HepG2 (cell line): ENCODE measurements around the gene MRPL28. TPM values are rescaled to one million over a fixed set of nuclear protein-coding genes. Genes with fewer than 3 reads are reported as not detected.

Source experiments
- AGO1 ChIP-seq: fragments of 200-400 bp; formaldehyde crosslinking; IDR thresholded peaks from 2 replicates; pipeline ENCODE4 v1.6.1; 2017; ENCODE audit warnings: mild to moderate bottlenecking, low read depth, low read length, moderate library complexity; ENCODE audit not compliant: poor library complexity, severe bottlenecking
- ARNTL ChIP-seq: sonication (generic); formaldehyde crosslinking; IDR thresholded peaks from 2 replicates; pipeline ENCODE4 v1.4.0; 2020; ENCODE audit warnings: mild to moderate bottlenecking, missing genetic modification reagents
- FOXP4 ChIP-seq: sonication (generic); formaldehyde crosslinking; IDR thresholded peaks from 2 replicates; pipeline ENCODE4 v1.4.0; 2020; ENCODE audit warnings: missing genetic modification reagents
- MYPOP ChIP-seq: sonication (generic); formaldehyde crosslinking; IDR thresholded peaks from 2 replicates; pipeline ENCODE4 v1.8.1; 2023; ENCODE audit warnings: mild to moderate bottlenecking, moderate library complexity, missing genetic modification reagents
- RARG ChIP-seq: sonication (generic); formaldehyde crosslinking; IDR thresholded peaks from 2 replicates; pipeline ENCODE4 v1.4.0; 2020; ENCODE audit warnings: low read depth, mild to moderate bottlenecking, missing genetic modification reagents
- RBFOX2 ChIP-seq: fragments of 200-400 bp; formaldehyde crosslinking; IDR thresholded peaks from 2 replicates; pipeline ENCODE4 v1.6.1; 2017; ENCODE audit warnings: low read depth, mild to moderate bottlenecking, low read length
- SNAI1 ChIP-seq: sonication (generic); formaldehyde crosslinking; IDR thresholded peaks from 2 replicates; pipeline ENCODE4 v1.5.0; 2020; ENCODE audit warnings: mild to moderate bottlenecking, missing genetic modification reagents, borderline replicate concordance
- ZBTB20 ChIP-seq: sonication (generic); formaldehyde crosslinking; IDR thresholded peaks from 2 replicates; pipeline ENCODE4 v1.8.1; 2023; ENCODE audit warnings: missing genetic modification reagents, low read depth, mild to moderate bottlenecking, borderline replicate concordance
- ZNF10 ChIP-seq: sonication (generic); formaldehyde crosslinking; IDR thresholded peaks from 2 replicates; pipeline ENCODE4 v1.4.0; 2020; ENCODE audit warnings: mild to moderate bottlenecking, low read depth, missing genetic modification reagents, borderline replicate concordance
- ZNF281 ChIP-seq: sonication (generic); formaldehyde crosslinking; IDR thresholded peaks from 2 replicates; pipeline ENCODE4 v1.4.0; 2020; ENCODE audit warnings: missing genetic modification reagents, borderline replicate concordance
- polyA plus RNA-seq, 8 experiments: library from polyadenylated mRNA; depleted of rRNA in 3 of 8; stranded (reverse) in 7 of 8; unstranded in 1 of 8; fragments of >200 nt; fragmentation: Illumina TruSeq in 4 of 8; extraction: Trizol in 4 of 8; gene quantifications; 2 replicates each; pipeline versions ENCODE4 v1.2.1 to v1.2.3, GENCODE V29; 2011 to 2016; ENCODE audit warnings: low read depth in 4 of 8, missing spikeins in 1 of 8, mixed read lengths in 1 of 8; ENCODE audit not compliant: insufficient read depth in 1 of 8
- total RNA-seq, 5 experiments: library from RNA; depleted of rRNA; stranded (reverse); fragments of >200 nt; fragmentation: Illumina TruSeq; extraction: Trizol; gene quantifications; 2 replicates each; pipeline ENCODE4 v1.2.3, GENCODE V29; 2016; ENCODE audit warnings: low read depth in 1 of 5
- TF ChIP-seq, protein P1 (sequence below): sonication (generic); formaldehyde crosslinking; IDR thresholded peaks from 2 replicates; pipeline ENCODE4 v1.4.0; 2020; ENCODE audit warnings: missing genetic modification reagents, borderline replicate concordance
- TF ChIP-seq, protein P2 (sequence below): sonication (generic); formaldehyde crosslinking; IDR thresholded peaks from 2 replicates; pipeline ENCODE4 v1.8.1; 2023; ENCODE audit warnings: missing genetic modification reagents, mild to moderate bottlenecking, borderline replicate concordance
- TF ChIP-seq, protein P3 (sequence below): sonication (generic); formaldehyde crosslinking; IDR thresholded peaks from 2 replicates; pipeline ENCODE4 v1.8.0; 2022; ENCODE audit warnings: missing genetic modification reagents, low read depth, mild to moderate bottlenecking, borderline replicate concordance

MRPL28 gene
- total and polyA plus RNA-seq, 2 of the 13 experiments (the other 11 are each of a cell fraction or from before 2014, with no cell fraction given): 114 to 135 TPM

GRCh38 chr16:359067-359763 is 11.1 kb downstream of the MRPL28 start (continued):
- TF ChIP-seq ZBTB20 (no peak), RBFOX2 (peak; percentile 52), SNAI1 (0 out of 2 replicates have a peak, but pooled peaks have one; percentile 55), FOXP4 (CRISPR knock-in tag) (peak; percentile 78), AGO1 (no peak), RARG (no peak), ARNTL (0 out of 2 replicates have a peak, but pooled peaks have one; percentile 51), ZNF10 (CRISPR knock-in tag) (no peak), ZNF281 (CRISPR knock-in tag) (0 out of 2 replicates have a peak, but pooled peaks have one; percentile 38), MYPOP (CRISPR knock-in tag) (no peak; the same call in 1 of the 2 replicates)
- TF ChIP-seq, protein P1, sequence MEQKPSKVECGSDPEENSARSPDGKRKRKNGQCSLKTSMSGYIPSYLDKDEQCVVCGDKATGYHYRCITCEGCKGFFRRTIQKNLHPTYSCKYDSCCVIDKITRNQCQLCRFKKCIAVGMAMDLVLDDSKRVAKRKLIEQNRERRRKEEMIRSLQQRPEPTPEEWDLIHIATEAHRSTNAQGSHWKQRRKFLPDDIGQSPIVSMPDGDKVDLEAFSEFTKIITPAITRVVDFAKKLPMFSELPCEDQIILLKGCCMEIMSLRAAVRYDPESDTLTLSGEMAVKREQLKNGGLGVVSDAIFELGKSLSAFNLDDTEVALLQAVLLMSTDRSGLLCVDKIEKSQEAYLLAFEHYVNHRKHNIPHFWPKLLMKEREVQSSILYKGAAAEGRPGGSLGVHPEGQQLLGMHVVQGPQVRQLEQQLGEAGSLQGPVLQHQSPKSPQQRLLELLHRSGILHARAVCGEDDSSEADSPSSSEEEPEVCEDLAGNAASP (CRISPR knock-in tag): peak; percentile 56; the same call in 1 of the 2 replicates
- TF ChIP-seq, protein P2, sequence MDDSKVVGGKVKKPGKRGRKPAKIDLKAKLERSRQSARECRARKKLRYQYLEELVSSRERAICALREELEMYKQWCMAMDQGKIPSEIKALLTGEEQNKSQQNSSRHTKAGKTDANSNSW: no peak
- TF ChIP-seq, protein P3, sequence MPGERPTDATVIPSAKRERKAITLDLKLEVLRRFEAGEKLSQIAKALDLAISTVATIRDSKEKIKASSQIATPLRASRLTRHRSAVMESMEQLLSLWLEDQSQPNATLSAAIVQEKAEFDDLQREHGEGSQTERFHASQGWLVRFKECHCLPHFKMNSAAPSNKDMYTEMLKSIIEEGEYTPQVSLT (CRISPR knock-in tag): no peak
